AML-193 (cell line): Measurements from ENCODE around the gene KRIT1.
"Not testable (repeated sequence)": the region's sequence is repeated elsewhere in the genome, so short reads cannot be mapped to it uniquely, and the experiment has no call there.

Experiments
- DNase-seq, 2 experiments: peaks; one replicate each; lab custom pipeline; 2025; lab: John Stamatoyannopoulos, UW

Gene KRIT1

DNA sequence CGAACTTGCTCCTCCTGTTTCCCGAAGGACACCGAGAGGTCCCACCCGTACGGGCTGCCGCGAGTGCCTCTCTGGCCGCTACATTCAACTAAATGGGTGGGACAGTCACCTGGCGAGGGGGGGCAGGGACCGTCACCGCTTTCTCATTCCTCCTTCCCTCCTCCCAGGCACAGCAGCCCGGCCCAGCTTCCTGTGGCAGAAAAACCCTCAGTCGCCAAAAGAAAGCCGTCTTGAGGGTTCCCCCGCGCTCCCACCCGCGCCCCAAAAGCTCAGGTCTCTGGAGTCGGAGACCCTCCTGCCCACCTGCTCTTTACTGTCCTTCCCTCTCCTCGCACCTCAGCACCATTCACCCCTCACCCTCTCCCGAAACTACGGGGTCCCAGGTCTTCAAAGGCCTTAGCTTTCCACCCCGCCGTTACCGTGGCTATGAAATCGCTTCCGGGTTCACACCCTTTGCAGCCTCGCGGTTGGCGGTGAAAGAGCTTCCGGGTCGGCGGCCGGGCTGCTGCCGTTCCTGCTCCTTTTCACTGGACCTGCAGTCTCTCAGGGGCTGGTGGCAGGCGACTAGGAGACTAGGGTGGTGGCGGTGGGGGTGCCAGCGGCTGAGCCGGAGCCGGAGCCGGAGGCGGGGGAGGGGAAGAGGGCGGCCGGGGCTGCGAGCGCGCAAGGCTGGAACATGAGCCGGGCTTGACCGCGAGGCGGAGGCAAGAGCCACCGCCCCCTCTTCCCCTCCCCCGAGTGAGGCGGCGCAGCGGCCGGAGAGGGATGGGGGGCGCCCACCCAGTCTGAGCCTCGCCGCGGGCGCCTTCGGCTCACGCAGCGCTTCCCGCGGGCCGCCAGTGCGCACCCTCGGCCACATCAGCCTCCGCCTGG, at the start of gene KRIT1, which contains the start of gene ANKIB1:
TSS of gene KRIT1 (minus strand) at position 428 of the 873 bp plus-strand sequence. CDS start 3,779 bp downstream, outside the sequence.
TSS of gene ANKIB1 (plus strand) at position 488 of the 873 bp plus-strand sequence. CDS start 49,005 bp downstream, outside the sequence.
- DNase-seq = peak; percentile 73 to 77

DNA sequence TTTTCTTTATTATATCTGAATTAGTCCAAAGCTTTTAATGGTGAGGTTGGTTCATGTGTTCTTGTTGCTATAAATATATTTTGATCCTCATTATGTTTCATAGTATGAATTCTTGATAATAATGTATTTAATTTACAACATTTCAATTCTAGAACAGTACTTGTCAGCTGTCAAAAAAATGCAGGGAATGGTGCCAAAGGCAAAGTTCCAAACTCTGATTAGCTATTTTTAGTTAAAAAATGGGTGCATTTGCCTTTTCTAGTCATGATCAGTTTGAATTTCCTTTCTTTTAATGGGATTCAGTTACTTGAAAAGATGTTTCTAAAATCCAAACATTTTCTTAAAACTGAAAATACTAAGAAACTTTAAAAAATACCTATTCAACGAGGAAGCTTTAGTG, 49.7 kb upstream of the KRIT1 start:
- DNase-seq = no peak

DNA sequence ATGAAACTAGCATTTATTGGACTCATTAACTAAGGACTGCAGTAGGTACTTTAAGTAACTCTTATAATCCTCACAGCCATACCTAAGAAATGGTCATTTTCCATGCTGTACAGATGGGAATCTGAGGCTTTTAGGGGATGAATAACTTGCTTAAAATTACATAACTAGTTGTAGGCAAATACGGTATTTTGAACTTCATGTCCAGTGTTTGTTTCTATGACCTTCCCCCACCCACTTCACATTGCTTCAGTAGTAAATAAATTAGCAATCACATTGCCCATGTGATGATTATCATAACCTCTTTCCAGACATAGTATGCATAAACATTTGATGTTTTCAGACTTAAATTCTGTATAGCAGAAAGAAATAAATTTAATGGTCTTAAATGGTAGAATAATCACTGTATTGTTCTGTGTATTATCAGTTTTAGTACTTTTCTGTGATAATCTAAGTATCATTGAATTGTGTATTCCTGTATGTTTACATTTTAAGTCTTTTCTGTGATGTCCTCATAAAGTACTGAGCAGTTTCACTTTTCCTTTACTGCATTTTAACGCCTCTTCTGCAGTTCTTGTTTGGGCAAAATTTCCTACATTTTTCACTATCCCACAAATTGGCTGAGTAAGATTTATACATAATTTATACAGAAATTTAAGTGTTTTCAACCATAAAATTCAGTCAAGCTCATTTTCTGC, 48.3 kb upstream of the KRIT1 start:
- no peak for DNase-seq

DNA sequence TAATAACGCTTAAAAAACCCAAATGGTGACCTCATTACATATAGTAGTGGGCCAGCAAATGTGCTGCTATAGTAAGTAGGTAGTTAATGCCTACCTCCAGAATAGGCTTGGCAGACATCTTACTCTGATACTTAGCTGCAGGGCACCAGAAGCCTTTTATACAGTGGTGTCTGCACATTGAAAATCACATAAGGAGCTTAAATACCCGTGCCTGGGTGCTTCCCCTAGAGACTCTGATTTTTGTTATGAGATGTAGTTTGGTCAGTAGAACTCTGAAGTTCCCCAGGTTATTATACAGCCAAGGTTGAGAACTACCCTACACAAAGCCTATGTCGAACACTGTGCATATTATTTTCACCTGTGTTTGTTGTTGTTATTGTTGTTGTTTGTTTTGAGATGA, 47.3 kb upstream of the KRIT1 start:
- DNase-seq = no peak

DNA sequence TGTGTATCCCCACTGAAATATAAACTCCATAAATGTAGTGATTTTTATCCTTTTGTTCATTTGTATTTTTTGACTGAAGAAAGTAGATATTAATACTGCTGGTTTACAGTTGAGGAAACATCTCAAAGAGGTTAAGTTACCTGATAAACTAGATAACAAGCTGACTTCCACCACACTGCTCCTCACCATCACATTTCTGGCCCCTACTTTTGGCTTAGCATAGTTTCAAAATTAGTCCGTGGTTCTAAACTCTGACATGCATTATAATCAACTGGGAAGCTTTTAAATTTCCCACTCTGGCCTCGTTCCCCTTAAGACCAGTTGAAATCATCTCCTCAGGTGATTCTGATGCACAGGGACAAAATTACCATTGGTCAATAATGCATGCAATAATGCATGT, 43.6 kb upstream of the KRIT1 start:
- no peak for DNase-seq

DNA sequence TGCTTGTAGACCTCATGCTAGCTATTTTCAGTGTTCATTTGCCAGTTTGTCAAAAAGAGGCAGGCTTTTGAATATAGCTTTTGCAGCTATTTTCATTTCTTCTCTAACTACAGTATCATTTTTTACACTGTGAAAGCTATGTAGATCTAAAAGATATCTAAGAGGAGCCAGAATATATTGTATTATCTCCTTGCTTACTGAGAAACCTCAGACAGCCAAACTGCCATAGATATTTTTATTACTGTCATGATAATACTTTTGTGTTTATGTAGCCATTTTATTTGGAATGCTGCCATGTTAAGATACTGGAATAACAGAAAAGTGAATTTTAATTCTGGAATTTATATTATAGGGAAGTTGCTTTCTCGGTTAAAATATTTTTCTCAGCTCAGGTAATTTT, 37.2 kb upstream of the KRIT1 start:
- DNase-seq = no peak

DNA sequence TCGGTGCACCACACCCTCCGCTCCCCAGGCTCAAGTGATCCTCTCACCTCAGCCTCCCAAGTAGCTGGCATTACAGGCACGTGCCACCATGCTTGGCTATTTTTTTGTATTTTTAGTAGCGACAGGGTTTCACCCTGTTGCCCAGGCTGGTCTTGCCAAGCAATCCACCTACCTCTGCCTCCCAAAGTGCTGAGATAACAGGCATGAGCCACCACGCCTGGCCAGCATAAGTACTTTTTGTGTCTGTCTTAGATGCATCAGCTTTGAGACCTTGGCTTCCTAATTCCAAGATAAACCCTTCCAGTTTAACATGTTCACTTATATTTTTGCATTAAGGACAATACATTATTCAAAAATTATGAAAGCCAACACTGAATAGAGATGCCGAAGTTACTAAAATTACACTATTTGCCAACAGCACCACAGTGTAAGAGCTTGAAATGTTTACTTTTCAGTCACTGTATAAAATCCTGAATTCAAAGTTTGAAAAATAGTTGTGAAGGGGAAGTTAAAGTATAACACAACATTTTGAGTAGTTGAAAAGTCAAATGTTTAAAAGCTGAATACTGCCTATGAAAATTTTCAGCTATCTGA, 36.6 kb upstream of the KRIT1 start:
- no peak for DNase-seq

DNA sequence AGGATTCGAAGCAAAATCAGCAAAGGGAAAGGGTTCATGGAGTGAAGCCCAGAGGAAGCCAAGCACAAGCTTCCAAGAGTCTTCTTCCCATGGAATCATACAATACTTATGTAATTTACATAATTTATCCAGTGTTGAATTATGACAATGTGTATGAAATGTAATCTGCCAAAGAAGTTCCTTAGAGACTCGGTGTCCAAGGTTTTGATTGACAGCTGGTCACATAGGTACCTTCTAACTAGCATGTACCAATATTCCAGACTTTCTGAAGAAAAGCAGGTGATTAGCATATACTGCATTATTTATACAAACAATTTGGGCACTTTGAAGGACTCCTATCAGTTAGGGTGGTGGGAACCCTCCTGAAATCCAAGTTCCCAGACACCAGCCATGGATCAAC, 35.3 kb upstream of the KRIT1 start:
- no peak for DNase-seq

DNA sequence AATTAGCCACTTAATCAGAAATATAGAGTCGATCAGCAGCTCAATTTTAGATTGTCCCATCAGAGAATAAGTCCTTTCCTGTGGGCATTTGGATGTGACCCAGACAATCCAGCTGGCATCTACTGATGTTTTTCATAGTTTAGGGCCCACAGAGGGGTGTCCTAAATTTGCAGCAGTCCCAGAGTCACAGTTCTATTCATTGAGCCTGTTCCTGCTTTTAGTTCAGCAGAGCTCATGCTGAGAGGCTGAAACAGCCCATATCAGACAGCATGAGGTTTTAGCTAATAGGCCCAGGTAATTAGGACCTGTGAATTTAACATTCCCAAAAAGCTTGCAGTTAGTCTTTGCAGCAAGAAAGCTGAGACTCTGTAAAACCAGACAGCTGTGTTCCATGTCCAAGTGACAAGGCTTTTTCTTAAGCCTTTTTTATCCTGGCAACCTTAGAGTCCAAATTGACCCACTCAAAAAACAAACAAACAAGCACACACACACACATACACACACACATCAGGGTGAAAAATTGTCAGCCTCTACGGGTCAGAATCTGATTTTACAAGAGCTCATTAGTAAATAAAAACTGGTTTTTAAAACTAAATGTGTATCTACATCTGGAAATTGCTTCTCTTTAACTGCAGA, 33.8 kb upstream of the KRIT1 start:
- DNase-seq = no peak

DNA sequence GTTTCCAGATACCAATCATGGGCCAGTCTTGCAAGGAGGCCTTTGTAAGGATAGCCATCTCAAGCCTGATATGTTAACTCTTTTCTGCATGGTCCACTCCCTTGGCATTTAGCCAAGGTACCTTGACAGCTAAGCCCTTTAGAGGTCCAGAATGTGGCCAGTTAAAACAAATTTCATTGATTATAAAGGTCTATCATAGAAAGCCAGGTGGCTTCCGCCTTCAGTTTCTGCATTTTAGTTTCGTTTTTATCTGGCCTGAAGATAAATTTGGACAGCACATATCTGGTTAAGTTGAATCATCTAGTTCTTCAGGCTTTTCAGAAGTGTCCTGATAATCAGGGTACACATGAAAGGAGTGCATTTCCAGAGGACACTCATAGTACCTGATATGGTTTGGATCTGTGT, 30.7 kb upstream of the KRIT1 start:
- no peak for DNase-seq

DNA sequence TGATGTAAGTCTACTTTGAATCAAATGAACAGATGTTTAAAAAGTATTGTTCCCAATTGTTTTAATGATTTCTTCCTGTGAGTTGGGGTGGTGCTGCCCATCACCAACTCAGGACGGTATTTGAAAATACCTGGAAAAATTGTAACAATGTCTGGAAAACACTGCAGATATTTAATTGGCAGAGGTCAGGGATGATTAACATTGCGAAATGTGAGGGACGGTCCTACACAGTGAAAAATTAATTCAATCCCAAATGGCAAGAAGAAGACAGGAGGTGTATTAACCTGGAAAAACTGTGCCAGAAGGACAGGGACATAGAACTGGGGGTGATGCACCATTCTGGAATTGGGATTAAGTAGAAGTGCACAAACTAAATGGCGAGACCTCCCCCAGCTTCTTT, 29.6 kb upstream of the KRIT1 start:
- no peak for DNase-seq

DNA sequence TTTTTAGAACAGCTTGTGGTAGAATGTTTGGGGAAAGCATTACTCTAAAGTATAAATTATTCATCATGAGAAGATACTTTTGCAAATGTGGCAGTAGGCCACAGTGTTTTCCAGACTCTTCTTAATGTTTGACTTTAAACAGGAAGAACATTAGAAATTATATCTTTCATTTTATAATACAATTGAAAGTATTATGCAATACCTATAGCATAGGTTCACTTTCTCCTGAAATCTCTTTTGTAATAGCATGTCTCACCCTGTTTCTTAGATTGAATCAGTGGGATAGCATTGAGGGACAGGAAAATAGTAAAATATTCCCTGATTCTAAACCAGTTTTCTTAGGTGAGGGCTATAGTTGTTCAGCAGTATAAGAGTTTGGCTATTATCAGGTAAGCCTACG, 23.2 kb upstream of the KRIT1 start:
- DNase-seq = no peak

DNA sequence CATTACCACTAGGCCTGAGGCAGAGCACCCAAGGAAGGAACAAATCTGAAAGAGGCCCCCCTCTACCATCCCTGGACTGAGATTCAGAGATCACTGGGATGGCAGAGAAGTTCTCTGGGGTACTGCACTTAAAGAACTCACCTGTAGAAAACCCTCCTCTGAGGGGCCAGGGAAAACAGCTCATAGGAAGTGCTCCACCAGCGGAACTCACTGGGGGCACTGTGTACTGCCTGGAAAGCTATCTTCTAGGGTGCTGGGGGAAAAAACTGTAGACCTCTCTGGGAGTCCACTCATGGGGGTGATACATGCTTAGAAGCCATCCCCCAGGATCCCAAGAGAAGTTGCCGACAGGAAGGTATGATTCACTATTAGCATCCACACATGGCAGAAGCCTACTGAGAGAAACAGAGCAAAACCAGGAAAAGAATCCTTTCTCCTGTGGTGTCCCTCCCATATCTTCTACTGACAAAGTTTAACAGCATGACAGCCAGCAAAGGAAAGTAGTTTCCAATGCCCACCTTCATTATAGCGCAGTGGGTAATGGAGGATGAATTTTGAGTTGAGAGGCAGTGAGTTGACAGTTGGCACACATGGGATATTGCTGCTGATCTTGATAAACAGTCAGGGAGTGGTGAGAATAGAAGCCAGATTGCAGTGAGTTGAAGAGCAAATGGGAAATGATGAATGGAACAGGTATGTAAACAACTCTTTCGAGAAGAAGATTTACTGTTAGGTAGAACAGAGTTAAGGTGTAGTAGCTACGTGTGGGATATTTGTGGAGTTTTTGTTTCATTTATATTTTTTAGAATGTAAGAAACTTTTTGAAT, 20.9 kb upstream of the KRIT1 start:
- no peak for DNase-seq

DNA sequence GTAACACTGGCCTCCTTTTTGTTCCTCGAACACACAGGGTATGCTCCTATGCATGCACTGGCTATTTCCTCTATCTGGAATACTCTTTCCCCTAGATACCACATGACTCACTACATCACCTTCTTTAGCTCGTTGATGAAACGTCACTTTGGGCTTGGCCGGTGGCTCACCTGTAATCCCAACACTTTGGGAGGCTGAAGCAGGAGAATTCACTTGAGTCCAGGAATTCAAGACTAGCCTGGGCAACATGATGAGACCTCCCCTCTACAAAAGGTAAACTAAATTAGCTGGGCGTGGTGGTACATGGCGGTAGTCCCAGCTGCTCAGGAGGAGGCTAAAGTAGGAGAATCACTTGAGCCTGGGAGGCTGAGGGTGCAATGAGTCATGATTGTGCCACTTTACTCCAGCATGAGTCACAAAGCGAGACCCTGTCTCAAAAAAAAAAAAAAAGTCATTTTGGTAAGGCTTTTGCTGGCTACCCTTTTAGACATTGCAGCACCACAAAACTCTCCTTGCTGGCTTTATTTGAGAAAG, 14.6 kb upstream of the KRIT1 start:
- no peak for DNase-seq

DNA sequence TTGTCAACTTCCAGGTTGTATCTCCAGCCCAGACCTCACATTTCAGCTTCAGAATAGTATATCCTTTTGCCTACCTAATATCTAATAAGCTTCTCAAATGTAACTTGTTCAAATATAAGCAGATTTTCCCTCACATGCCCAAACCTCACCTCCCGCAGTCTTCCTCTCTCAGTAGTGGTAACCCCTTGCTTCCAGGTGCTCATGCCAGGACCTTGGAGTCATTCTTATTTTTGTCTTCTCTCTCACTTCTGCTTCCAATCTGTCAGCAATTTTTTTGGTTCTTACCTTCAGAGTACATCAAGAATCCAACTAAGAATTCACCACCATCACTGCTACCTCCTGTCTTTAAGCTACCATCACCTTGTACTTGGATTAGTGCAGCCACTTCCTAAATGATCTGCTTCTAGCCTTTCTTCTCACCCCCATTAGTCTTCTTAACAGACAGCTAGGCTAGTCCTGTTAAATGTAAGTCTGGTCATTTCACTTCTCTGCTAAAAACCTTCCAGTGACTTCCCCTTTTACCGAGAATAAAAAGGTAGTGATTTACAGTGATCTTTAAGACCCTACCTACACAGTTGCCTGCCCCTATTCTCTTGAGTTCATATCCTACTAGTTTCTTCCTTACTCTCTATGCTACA, 14.0 kb upstream of the KRIT1 start:
- DNase-seq = no peak

DNA sequence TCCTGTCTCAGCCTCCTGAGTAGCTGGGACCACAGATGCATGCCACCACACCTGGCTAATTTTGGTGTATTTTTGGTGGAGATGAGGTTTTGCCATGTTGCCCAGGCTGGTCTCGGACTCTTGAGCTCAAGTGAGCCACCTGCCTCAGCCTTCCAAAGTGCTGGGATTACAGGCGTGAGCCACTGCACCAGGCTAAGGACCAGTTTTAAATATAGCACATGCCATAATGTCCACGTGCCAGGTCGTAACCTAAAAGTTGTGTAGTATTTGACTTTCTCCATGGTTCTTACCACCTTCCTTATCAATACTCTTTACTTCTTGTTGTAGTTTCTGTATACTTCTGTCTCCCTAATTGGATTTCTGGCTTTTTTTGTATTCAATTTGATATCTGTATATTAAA, 13.3 kb upstream of the KRIT1 start:
- no peak for DNase-seq

DNA sequence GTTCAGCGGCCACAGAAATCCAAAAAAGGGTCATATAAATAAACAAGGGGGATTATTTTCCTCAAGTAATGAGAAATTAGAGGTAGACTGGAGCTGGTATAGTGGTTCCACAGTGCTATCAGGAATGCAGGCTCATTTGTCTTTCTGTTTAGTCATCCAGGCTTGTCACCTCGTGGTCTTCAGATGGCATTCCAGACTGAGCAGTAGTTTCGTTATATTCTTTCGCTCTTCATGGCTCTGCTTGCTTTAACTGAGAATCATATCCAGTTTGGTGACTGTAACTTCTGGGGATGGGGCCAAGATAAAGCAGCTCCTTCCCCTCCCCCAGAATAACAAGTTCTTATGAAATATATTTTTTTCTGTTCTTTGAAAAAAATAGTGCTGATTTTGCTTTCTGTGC, 9.6 kb upstream of the KRIT1 start:
- no peak for DNase-seq

DNA sequence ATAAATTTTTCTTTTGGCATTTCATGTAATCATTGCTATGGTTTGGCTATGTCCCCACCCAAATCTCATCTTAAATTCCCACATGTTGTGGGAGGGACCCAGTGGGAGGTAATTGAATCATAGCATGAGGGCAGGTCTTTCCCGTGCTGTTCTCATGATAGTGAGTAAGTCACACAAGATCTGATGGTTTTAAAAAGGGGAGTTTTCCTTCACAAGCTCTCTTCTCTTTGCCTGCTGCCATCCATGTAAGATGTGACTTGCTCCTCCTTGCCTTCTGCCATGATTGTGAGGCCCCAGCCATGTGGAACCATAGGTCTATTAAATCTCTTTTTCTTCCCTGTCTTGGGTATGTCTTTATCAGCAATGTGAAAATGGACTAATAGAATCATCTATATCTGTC, 9.1 kb upstream of the KRIT1 start:
- DNase-seq = not testable (repeated sequence)

DNA sequence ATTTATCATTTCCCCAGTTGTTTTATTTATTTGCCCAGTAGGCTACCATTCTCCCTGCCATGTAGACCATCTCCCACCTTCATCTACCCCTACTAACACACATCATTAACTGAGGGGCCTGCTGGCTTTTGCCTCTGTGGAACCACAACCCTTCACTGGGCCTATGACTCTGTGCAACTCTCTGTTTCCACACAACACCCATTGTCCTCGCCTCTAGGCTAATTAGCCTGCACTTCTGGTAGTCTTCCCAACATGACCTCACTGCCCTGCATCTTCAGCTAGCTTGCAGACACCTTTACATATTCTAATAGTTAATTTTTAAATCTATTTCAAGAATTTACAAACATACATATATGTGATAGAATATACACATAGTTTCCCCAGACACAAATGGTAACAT, 7.5 kb upstream of the KRIT1 start:
- DNase-seq = no peak

DNA sequence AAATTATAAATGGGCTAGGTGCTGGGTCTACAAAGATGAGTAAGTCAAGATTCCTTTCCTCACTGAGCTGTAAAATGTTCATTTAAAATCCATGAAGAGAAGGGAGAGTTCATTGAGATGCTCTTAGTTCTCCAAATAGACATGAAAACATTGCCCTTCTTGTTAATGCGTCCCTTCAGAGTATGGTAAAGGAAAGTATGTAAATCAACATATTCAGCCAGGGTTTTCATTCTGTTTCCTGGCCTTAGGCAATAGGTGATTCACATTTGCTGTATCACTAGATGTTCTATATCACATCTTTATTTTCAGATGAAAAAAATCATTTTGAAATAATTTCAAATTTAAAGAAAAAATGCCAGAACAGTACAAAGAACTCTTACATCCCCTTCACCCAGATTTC, 5.5 kb upstream of the KRIT1 start:
- no peak for DNase-seq

DNA sequence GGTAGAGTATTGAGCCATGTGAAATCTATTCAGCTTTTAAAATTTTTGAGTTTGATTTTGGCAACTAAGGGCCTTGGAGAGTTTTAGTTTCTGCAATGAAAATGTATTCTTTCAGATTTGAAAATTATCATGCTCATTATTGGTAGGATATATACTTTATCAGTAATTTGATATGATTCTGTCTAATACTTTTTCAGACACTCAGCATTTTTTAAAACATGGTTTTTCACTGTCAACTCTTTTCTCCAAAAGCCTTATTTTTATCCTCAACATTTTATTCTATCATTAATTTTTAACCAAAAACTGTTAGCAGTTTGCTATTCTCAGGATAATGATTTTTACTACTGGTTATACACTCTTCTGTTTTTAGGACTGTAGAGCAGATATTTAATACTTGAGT, 4.9 kb upstream of the KRIT1 start:
- DNase-seq = no peak
